Activated B cell treated with CpG ODN at 0.5 μM for 24 hours (primary cell): ENCODE results near the gene UROS. TPM values are rescaled to one million over a fixed set of nuclear protein-coding genes. Genes with fewer than 3 reads are reported as not detected.

Source experiments
- ATAC-seq: fragments of 200-7000 bp; cut with Tn5 transposase; one replicate; pipeline ENCODE4 v1.10.0; 2021; ENCODE audit warnings: low read depth, mild to moderate bottlenecking, moderate library complexity
- CTCF ChIA-PET: fragments of 350-600 bp; sonication (Branson Sonifier 250); formaldehyde crosslinking; loops from one replicate; lab custom pipeline; 2021; ENCODE audit warnings: antibody characterized with exemption; lab: Charles Lee
- POLR2A ChIA-PET: fragments of 350-600 bp; sonication (Branson Sonifier 250); formaldehyde crosslinking; loops from one replicate; lab custom pipeline; 2021; ENCODE audit warnings: antibody characterized with exemption; lab: Charles Lee
- DNase-seq: peaks from one replicate; pipeline ENCODE4 v3.0.0; 2022
- H3K27ac Mint-ChIP-seq: one replicate; pipeline ENCODE4 v1.8.0; 2020; ENCODE audit warnings: mixed read lengths
- H3K27me3 Mint-ChIP-seq: one replicate; pipeline ENCODE4 v1.8.0; 2021; ENCODE audit warnings: mixed read lengths
- H3K36me3 Mint-ChIP-seq: one replicate; pipeline ENCODE4 v1.8.0; 2021; ENCODE audit warnings: low read depth, mixed read lengths
- H3K4me1 Mint-ChIP-seq: one replicate; pipeline ENCODE4 v1.8.0; 2021; ENCODE audit warnings: mixed read lengths
- H3K4me3 Mint-ChIP-seq: one replicate; pipeline ENCODE4 v1.8.0; 2020; ENCODE audit warnings: mild to moderate bottlenecking, mixed read lengths
- H3K9me3 Mint-ChIP-seq: one replicate; pipeline ENCODE4 v1.8.0; 2020; ENCODE audit warnings: mixed read lengths
- CTCF ChIP-seq: fragments of 200-600 bp; IDR thresholded peaks from one replicate; pipeline ENCODE4 v1.8.0; 2022; ENCODE audit warnings: antibody characterized with exemption, mild to moderate bottlenecking
- intact Hi-C: fragments of 100-400 bp; cut with micrococcal nuclease; formaldehyde crosslinking; loops from one replicate; pipeline ENCODE4 v1.15.1; 2024
- total RNA-seq: library from RNA; stranded (reverse); gene quantifications from 2 replicates; pipeline ENCODE4 v1.2.3, GENCODE V29; 2022

The UROS gene
- total RNA-seq, 1 donor from 2014 or later, result 34.9 TPM

- CTCF ChIA-PET, result no interaction called here
- intact Hi-C loops, result no loop called here
- Mint-ChIP-seq H3K27ac (no peak overlapping the region), H3K4me3 (no peak overlapping the region), H3K4me1 (no peaks in the 10 kb centered on the region), H3K36me3 (peaks cover 57% of the 10 kb centered on the region), H3K27me3 (no peaks in the 10 kb centered on the region), H3K9me3 (no peaks in the 10 kb centered on the region)
- DNase-seq, result no peak
- no peak for ATAC-seq
- POLR2A ChIA-PET, result no interaction called here
- TF ChIP-seq CTCF, result no peak
Measured at GRCh38 chr10:125766511-125766910, 56.5 kb downstream of the UROS start.

- intact Hi-C loops, result no loop called here
- TF ChIP-seq CTCF, result no peak
- Mint-ChIP-seq H3K4me1 (no peaks in the 10 kb centered on the region), H3K27ac (no peak overlapping the region), H3K36me3 (peaks cover 62% of the 10 kb centered on the region), H3K27me3 (no peaks in the 10 kb centered on the region), H3K4me3 (no peak overlapping the region), H3K9me3 (no peaks in the 10 kb centered on the region)
- POLR2A ChIA-PET, result no interaction called here
- DNase-seq (no peak), ATAC-seq (no peak)
- CTCF ChIA-PET, result no interaction called here
Measured at GRCh38 chr10:125765835-125766234, 57.2 kb downstream of the UROS start.

- DNase-seq, result no peak
- POLR2A ChIA-PET, result no interaction called here
- CTCF ChIA-PET, result no interaction called here
Measured at GRCh38 chr10:125762692-125763648, 60.1 kb downstream of the UROS start.

GRCh38 chr10:125761961-125762360 lies 61.1 kb downstream of the UROS start:
- Mint-ChIP-seq H3K4me3 (no peak overlapping the region), H3K4me1 (no peaks in the 10 kb centered on the region), H3K27me3 (no peaks in the 10 kb centered on the region), H3K27ac (no peak overlapping the region), H3K9me3 (no peaks in the 10 kb centered on the region), H3K36me3 (peaks cover 81% of the 10 kb centered on the region)
- DNase-seq, result no peak
- ATAC-seq, result no peak
- no peak for TF ChIP-seq CTCF
- ChIA-PET CTCF (no interaction called here), POLR2A (no interaction called here)
- intact Hi-C loops, result no loop called here

More at GRCh38 chr10:125762692-125763648, 60.1 kb downstream of the UROS start:
- Mint-ChIP-seq H3K36me3 (peaks cover 79% of the 10 kb centered on the region), H3K9me3 (no peaks in the 10 kb centered on the region), H3K4me3 (no peak overlapping the region), H3K27me3 (no peaks in the 10 kb centered on the region), H3K4me1 (no peaks in the 10 kb centered on the region), H3K27ac (no peak overlapping the region)
- intact Hi-C loops, result no loop called here
- ATAC-seq, result no peak
- TF ChIP-seq CTCF, result no peak

- ATAC-seq (no peak), DNase-seq (no peak)
- intact Hi-C loops, result no loop called here
- ChIA-PET CTCF (no interaction called here), POLR2A (no interaction called here)
- TF ChIP-seq CTCF, result no peak
- Mint-ChIP-seq H3K27ac (no peak overlapping the region), H3K4me3 (no peak overlapping the region), H3K4me1 (no peaks in the 10 kb centered on the region), H3K27me3 (no peaks in the 10 kb centered on the region), H3K36me3 (peaks cover 80% of the 10 kb centered on the region), H3K9me3 (no peaks in the 10 kb centered on the region)
Measured at GRCh38 chr10:125757742-125758141, 65.3 kb downstream of the UROS start.
